SIG-M5 (cell line): Measurements from ENCODE around the gene GIPC1.

ENCODE experiments used
- DNase-seq: peaks from one replicate; lab custom pipeline; 2025; lab: John Stamatoyannopoulos, UW

The GIPC1 gene

GRCh38 chr19:14494411-14494810 is 1.5 kb downstream of the GIPC1 start:
- DNase-seq: no peak

- DNase-seq: no peak
Measured at GRCh38 chr19:14492756-14493337, 3.1 kb downstream of the GIPC1 start.

DNA sequence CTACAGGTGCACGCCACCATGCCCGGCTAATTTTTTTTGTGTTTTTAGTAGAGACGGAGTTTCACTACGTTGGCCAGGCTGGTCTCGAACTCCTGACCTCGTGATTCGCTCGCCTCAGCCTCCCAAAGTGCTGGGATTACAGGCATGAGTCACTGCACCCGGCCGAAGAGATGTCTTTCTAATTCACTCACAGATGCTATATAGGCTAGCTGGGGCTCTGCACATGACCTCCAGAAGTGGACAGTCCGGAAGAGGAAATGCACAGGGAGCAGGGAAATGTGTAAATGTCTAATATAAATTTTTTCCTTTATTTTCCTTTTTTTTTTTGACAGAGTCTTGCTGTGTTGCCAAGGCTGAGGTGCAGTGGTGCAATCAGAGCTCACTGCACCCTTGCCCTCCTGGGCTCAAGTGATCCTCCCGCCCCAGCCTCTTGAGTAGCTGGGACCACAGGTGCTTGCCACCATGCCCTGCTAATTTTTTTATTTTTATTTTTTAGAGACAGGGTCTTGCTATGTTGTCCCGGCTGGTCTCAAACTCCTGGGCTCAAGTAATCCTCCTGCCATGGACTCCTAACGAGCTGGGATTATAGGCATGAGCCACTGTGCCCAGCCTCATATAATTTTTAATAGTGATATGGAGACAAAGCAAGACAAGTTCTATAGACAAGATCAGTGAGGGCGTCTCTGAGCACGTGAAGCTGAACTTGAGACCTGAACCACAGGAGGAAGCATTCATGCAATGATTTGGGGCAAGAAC is 8.4 kb downstream of the GIPC1 start:
- no peak for DNase-seq

DNA sequence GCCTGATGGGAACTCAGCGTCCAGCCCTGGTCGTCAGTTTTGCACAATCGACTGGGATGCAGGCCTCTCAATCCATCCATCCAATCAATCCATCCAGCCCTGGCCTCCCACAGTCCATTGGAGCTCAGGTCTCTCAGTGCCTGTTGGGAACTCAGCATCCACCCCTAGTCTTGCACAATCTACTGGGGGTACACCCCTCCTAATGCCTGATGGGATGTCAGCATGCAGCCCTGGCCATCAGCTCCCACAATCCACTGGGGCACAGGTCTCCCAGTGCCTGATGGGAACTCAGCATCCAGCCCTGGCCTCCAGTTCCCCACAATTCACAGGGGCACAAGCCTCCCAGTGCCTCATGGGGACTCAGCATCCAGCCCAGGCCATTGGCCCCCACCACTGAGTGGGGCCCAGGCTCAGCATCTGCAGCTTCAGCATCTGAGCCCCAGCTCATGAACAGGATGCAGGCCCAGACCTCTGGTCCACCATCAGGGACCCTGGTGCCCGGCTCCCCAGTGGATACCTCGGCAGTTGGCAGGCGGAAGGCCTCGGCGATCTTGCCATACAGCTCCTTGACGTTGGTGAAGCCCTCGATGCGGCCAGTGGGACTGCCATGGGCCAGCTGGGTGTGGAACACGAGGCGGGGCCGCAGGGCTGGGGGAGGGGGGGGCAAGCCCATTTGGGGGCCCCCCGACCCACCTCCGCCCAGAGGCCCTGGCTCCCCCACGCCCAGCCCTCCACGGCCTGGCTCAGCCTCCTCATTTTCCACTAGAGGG is 13.6 kb downstream of the GIPC1 start:
- DNase-seq: no peak

DNA sequence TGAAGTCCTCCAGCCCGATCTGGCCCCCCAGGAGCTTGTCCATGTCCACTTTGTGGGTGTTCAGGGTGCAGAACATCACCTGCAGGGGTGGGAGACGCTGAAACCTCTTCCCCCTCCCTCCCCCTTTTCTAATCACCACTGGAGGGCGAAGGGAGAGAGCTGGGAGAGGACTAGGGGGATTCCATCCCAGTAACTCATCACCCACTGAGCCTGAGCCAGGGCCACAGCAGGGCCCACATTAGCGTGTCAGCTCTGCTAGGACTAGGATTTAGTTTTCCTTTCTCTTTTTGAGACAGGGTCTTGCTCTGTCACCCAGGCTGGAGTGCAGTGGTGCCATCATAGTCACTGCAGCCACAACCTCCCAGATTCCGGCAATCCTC is 15.2 kb downstream of the GIPC1 start:
- no peak for DNase-seq

DNA sequence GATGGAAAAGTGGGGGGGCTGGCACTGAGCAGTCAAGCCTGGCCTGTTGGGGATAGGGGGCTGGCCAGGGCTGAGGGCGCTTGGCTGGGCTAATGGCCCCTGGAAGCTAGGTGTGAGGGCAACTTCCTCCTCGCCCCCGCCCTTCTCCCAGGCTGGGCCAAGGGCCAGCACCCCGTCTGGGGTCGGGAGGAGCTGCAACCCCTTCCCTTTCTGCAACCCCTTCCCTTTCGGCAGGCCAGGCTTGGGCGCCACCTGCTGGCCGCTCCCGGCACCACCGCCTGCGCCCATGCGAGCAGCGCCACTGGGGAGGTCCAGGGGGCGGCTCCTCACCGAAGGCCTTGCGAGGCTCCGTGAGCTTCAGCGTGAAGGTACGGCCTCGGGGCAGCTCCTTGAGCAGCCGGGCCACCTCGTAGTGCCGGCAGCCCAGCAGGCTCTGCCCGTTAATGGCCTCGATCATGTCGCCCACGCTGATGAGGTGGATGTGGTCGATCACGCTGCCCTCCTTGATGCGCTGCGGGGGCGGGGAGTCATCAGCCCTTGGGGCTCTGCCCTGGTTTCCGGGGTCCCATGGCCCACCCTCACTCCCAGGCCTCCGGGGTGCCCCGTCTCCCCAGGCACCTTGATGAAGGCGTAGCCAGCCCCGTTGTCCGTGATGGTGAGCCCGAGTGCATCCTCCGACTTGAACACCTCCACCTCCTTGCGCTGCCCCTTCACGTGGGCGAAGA is 15.8 kb downstream of the GIPC1 start:
- no peak for DNase-seq

GRCh38 chr19:14479309-14479974 is 16.5 kb downstream of the GIPC1 start:
- DNase-seq: no peak

GRCh38 chr19:14478113-14478545 is 17.8 kb downstream of the GIPC1 start:
- no peak for DNase-seq

- no peak for DNase-seq
Measured at GRCh38 chr19:14477418-14478112, 18.4 kb downstream of the GIPC1 start.

DNA sequence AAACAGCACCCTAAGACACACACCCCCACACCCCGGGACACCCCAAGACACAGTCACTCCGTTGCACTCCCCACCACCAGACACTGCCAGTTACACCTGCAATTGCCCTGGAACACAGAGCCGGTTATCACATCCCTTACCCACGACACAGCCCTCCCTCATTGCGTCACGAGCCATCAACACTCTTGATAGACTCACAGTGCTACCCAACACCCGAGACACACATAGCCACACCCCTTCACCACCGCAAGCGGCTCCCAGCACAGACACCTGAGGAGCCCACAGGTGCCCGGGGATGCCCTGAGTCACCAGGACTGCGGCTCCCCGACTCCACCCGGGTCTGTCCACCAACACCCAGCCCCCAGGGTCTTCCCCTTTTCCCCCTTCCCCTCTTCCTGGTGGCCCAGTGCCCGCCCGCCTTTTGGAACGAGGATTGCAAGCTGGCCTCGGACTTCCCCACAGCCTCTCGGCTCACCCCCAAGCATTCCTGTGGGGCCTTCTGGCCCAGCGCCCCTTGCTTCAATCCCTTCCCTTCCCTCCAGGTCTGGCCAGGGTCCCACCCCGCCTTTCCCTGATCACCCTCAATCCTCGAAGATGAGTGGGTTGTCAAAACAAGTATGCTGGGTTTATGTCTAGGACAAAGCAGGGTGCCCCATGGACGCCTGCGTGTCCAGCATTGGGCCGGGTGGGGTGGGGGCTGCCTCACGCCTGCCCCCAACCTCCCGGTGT is 19.1 kb downstream of the GIPC1 start:
- peak; percentile 41 for DNase-seq

DNA sequence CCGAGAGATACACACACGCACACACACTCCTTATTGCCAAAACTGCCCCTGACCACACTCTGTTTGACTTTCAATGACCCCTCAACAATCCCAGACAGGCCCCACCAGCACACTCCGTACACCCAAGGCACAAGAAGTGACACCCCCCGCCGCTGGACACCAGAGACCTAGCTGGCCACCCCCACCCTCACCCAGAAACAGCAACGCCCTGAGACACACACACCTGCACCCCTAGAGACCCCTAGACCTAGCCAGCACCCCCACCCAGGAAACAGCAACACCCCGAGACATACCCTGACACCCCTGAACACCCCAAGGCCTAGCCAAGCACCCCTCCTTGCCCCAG is 19.6 kb downstream of the GIPC1 start:
- DNase-seq: no peak

DNA sequence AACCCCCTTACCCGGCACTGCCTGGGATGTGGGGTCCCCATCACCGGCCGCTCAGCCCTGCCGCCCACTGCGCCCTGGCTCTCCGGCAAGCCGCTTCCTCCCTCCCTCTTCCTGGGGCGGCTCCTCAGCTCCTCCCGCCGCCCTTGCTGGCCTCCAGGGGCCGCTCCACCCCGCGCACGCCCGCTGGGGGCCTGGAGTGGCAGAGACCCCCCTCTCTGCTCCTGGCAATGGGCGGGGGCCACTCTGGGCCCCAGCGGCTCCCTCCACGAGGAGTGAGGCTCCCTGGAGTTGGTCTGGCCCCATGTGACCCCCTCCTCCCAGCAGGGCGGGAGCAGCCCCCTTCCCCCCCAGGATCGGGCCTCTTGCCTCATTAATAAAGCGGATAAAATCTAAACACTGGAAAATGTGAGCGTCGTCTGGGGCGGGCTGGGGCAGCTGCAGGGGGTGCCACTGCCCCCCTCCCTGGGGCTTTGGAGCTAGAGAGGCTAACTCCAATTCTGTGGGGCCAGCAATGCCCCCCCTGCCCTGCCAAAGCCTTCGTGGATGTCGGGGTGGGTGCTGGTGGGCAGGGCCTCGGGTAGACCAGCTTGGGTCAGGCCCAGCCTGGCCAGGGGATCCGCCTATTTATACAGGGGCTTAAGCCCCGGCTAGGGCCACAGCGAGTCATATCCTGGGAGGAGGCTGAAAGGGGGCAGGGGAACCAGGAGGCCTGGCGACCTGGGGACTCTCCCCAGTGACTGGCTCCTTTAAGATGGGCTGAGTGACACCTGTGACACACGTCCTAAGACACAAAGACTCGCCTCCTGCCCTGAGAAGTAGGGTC is 20.5 kb downstream of the GIPC1 start, which contains the start of gene PTGER1:
Gene PTGER1 (minus strand): TSS at position 104 of the 823 bp plus-strand sequence. CDS start 1,034 bp downstream, outside the sequence.
- DNase-seq: no peak

DNA sequence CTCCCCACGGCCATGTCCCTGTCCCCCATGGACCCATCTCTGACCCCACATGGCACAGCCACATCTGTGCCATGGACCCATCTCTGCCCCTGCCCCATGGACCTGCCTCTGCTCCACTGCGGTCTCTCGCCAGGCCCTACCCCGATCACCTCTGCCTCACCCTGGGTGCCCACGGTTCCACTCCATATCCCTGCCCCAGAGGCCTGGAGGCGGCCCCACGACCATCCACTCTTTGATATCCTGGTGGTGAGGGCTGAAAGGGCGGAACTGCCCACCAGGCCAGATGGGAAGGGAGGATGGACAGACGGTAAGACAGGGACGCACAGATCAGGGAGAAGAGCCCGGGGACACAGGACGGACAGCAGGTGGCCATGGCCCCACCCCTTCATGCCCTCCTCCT is 21.1 kb downstream of the GIPC1 start:
- no peak for DNase-seq

DNA sequence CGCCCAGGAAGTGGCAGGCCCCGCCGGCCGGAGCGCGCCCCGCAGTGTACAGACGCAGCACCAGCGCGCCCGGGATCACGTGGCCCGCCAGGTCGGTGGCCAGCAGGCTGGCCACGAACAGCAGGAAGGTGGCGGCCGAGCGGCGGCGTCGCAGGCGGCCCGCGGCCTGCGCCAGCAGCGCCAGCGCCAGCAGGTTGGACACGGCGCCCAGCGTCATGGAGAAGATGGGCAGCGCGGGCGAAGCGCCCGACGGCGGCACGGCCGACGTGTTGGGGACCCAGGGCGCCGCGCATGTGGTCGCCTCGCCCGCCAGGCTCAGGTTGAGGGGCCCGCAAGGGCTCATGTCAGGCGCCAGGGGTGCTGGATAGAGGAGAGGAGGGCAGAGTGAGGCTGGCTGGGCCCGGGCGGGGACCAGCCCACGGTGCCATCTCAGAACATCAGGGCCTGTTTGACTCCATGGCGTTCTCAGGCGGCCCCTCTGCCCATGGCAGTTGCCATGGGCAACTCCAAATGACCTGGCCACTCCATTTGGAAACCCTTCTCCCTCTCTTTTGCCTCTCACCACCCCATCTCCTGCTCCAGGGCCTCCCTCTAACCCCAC is 21.8 kb downstream of the GIPC1 start:
- DNase-seq: no peak

DNA sequence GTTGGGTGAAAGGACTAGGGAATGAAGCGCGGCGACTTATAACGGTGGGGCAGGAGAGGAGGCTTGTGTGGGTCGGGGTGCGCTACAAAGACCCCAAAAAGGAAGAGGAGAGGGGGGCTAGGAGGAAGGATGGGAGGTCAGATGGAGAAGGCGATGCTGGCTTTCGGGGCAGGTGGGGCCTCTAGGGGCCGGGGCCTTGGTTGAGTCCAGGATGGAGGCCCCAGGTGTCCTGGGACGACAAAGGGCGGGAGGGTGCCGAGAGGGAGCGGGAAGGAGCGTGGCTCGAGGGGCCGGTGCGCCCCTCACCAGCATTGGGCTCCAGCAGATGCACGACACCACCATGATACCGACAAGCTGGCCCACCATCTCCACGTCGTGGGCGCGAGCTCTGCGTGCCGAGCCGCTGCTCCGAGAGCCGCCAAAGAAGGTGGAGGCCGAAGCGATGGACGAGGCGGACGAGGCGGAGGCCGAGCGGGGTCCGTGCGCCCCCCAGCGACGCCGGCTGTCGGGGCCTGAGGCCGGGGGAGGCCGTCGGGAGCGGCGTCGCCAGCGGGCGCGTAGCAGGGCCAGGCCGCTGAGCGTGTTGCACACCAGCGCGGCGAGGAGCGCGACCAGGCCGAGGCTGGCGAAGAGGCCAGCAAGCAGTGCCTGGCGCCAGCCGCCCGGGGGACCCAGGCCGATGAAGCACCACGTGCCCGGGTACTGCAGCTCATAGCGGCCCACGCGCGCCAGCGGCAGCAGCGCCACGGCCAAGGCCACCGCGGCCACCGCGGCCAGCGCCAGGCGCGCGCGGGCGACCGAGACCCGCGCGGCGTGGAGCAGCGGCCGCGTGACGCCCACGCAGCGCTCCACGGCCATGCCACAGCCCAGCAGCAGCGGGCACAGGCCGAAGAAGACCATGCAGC is 22.6 kb downstream of the GIPC1 start:
- DNase-seq: no peak

DNA sequence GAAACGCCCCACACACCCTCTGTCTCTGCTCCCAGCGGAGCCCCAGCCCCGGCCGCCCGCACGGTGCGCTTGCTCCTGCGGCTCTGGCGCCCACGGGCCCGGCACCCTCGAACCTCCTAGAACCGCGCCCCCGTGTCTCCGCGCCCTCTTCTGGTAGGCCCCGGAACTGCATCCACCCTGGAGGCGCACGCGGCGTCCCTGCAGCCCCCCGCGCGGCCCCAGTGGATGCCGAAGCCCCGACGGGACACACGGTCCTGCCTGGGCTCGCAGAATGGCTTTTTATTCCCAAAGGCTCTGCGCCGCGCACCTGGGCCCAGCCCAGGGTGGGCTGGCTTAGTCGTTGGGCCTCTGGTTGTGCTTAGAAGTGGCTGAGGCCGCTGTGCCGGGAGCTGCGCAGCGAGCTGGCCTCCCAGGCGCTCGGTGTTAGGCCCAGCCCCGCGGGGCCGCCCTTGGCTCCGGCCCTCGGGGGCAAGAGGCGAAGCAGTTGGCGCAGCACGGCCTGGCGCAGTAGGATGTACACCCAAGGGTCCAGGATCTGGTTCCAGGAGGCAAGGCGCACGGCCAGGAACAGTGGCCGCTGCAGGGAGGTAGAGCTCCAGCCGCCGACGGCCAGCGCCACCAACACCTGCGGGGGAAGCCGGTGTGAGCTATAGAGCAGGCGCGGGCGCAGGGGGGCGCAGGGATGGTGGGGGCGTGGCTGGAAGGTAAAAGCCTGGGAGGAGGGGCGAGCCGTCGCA is 23.6 kb downstream of the GIPC1 start:
- DNase-seq: no peak

DNA sequence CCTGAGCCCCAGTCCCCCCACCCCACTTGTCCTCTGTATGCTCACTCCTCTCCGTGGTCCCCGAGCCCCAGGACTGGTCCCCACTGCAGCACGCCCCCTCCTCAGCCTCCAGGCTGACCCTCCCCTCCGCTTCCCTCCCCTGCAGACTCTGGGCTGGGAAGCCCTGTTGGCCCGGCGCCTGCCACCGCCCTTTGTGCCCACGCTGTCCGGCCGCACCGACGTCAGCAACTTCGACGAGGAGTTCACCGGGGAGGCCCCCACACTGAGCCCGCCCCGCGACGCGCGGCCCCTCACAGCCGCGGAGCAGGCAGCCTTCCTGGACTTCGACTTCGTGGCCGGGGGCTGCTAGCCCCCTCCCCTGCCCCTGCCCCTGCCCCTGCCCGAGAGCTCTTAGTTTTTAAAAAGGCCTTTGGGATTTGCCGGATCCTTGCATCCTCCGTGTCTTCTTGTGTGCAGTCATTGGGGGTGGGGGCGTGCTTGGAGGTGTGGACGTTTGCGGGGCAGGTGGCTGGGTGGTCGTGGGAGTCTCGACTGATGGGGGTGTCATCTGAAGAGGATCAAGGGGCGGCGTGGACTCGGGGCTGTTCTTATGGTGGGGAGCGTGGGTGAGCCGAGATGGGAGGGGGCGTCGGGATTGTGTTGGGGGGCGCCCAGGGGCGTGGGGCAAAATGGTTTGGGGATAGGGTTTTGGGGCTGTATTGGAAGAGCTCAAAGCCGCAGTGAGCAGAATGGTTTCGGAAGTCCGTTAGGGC is 24.3 kb downstream of the GIPC1 start:
- DNase-seq: no peak
